NCI-H2171 treated with DMSO at 0.1 percent for 48 hours (cell line): ENCODE measurements around the gene DLGAP4.
A peak's percentile ranks its signal among the peaks of the same experiment; 100 is the strongest.

ENCODE experiments used
- DNase-seq: peaks from one replicate; lab custom pipeline; 2025; lab: John Stamatoyannopoulos, UW

Gene DLGAP4

DNA sequence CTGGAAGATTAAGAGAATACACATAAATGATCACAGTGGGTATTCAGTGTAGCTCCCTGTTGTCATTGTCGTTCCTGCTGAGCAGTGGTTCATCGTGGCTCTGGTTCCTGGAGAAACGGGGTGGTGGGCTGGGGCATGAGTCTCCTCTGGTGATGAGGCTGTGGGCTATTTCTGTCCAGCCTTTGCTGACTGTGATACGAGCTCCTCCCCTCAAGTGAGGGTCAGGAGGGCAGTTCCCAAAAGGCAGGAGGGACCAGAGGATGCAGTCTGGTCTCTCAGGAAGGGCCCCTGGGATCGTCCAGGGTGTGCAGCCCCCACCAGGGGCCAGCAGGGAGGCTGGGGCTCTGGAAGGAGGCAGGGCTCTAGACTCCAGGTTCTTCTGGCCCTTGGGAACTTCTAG, 31.1 kb upstream of the DLGAP4 start:
- no peak for DNase-seq

GRCh38 chr20:36275441-36276189, 30.5 kb upstream of the DLGAP4 start:
- no peak for DNase-seq

DNA sequence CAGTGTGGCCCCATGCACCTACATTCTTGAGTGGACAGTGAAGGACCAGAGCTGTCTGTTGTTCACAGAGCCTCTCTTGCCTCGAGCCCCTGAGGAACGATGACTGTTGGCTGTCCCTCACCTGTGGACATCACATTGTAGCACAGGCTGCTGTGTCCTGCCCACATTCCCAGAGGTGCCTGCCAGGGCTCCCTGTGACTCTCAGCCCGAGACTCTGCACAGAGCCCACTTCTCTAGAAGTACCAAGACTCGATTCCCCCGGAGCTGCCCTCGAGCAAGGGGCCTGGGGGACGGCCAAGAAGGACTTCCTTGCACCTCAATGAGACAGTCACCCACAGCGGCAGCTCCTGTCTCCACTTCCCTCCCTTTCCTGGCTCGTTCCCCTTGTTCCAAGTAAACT, 28.6 kb upstream of the DLGAP4 start:
- no peak for DNase-seq

- DNase-seq: no peak
Observed at GRCh38 chr20:36279362-36279761, 26.8 kb upstream of the DLGAP4 start.

GRCh38 chr20:36279776-36280175, 26.4 kb upstream of the DLGAP4 start:
- peak; percentile 12 for DNase-seq

- DNase-seq: no peak
Observed at GRCh38 chr20:36281785-36282380, 24.3 kb upstream of the DLGAP4 start.

GRCh38 chr20:36284751-36285150, 21.4 kb upstream of the DLGAP4 start:
- DNase-seq: no peak

DNA sequence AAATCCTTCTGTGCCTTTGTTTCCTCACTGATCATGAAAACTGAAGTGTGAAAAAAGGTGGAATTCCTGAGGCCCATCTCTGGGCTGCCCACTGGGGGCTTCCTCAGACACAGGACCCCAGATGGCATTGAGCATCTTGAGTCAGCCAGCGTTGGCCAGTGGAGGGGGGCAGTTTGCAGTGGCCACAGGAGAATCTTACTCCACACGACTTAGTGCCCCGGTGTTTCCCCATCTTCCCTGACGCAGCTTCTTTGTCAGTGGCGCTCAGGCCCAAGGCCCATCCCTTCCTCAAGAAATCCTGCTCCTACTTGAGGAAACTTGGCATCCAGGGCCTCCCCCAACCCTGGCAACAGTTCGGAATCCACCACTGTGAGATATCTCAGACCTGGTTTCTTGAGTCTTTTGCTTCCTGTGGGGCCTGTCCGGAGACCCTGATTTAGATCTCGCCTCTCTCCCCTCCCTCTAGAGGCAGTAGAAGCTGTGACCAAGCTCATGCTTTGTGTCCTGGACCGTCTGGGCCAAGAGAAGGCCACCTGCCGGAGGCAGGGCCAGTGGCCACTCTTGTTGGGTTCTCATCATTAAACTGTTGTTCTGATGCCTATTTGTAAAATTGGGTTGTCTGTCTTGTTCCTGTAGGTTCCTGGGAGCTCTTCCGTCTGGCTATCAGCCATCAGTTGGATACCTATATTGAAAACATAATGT, 20.2 kb upstream of the DLGAP4 start:
- no peak for DNase-seq

DNA sequence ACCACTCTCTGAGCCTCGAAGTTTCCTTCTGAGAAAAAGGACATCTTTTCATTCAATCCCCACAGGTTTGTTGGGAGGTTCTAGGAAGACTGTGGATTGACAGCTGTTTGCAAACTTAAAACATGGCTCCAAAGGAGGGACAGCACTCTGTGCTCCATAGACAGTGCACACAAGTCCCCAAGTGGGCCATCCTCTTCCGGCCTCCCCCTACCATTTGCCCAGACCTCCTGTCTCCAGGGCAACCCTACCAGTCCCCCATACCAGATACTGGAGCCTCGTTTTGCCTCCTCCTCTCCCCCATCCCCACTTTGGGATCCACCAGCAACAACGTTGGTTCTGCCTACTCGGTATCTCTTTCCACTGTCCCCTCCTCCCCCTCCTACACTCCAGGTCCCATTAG, 8.5 kb upstream of the DLGAP4 start:
- no peak for DNase-seq

GRCh38 chr20:36298061-36298460, 8.1 kb upstream of the DLGAP4 start:
- no peak for DNase-seq

- no peak for DNase-seq
Observed at GRCh38 chr20:36298795-36299339, 7.3 kb upstream of the DLGAP4 start.

DNA sequence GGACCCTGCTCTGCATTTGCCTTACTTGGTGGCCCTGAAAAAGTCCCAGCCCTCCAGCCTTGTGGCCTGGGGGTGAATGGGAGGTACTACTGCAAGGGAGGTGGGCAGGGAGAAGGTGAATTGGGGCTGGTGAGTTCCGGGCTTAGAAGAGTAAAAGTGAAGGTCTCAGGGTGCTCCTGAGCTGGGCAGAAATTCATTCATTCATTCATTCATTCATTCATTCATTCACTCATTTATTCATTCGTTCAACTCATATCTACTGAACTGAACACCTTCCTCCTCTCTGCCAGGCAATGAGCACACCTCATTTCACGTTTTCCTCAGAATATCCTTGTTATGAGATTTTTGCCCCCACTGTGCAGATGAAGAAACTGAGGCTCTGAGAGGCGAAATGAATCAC, 6.7 kb upstream of the DLGAP4 start:
- no peak for DNase-seq

GRCh38 chr20:36301359-36302119, 4.6 kb upstream of the DLGAP4 start:
- DNase-seq: no peak

- DNase-seq: peak; percentile 73
Observed at GRCh38 chr20:36303020-36303595, 3.0 kb upstream of the DLGAP4 start.

- no peak for DNase-seq
Observed at GRCh38 chr20:36303831-36304230, 2.3 kb upstream of the DLGAP4 start.

DNA sequence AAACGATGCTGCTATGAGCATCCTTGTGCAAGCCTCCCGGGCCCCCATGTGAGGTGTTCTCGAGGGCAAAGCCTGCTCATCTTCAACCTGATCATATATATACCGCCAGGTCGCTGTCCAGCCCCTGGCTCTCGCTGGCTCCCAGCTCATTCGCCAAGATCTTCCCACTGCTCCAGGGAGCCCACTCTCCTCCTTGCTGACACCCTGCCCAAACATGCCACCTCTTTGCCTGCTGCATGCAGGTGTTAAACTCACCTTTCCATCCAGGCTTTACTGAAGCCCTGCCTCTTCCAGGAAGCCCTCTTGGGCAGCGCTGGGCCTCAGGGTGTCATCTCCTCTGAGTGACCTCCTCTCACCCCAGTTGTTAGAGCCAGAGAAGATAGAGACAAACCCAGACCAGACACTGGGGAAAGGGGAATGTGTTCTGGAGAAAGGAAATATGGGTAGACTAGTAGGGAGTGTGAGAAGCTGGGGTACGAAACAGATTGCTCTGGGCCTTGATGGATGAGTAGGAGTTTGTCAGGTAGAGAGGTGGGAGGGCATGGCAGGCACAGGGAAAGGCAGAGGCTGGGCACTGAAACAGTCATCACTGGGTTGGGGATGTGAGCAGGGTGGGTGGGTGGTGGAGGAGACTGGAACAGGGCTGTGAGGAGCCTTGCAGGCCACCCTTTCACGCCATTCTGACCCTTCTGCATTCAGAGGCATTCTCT, 1.2 kb upstream of the DLGAP4 start:
- DNase-seq: no peak

DNA sequence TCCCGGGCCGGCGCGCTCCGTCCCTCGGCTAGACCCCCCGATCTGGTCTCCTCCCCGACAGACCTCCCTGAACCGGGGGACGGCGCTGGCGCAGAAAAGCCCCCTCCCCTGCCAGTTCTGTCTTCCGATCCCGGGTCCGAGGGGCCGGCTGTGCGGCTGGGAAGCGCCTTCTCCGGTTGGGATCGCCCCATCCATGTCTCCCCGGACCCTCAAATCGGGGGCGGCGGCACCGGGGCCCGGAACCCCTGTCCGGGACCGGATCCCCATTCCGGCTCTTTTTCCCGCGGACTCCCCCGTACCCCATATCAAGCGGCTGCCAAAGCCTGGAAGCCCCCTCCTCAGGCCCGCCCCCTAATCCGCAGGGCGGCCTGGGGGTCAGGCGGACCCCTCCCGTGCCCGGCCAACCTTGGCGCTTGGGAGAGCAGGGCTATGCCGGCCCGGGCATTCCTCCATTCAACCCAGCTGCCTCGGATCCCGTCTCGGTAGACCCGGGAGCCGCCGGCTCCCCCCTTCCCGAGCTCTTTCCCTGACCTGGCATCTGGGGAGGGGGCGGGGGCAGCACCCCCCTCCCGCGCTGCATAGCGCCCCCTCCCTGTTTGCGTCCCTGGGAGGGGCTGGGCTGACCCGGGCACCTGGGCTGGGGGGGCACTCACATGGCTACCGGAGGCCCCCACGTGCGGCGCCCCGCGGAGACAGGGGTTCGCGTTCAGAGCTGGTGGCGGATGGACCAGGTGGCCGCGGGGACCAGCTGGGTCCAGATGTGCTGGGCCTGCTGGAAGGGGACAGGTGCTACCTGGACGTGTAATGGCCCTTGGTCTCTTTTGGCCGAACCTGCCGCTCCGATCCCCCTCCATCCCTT, 643 bp downstream of the DLGAP4 start:
- no peak for DNase-seq

- DNase-seq: no peak
Observed at GRCh38 chr20:36307412-36308325, 1.5 kb downstream of the DLGAP4 start.

GRCh38 chr20:36308353-36308752, 2.2 kb downstream of the DLGAP4 start:
- no peak for DNase-seq
